IPS-11a (cell line): ENCODE results near the gene RPL4.

Experiments used
- H3K4me3 ChIP-seq: one replicate; pipeline ENCODE4 v1.5.1; 2013; ENCODE audit warnings: low read depth, low read length, control low read depth

Gene RPL4

DNA sequence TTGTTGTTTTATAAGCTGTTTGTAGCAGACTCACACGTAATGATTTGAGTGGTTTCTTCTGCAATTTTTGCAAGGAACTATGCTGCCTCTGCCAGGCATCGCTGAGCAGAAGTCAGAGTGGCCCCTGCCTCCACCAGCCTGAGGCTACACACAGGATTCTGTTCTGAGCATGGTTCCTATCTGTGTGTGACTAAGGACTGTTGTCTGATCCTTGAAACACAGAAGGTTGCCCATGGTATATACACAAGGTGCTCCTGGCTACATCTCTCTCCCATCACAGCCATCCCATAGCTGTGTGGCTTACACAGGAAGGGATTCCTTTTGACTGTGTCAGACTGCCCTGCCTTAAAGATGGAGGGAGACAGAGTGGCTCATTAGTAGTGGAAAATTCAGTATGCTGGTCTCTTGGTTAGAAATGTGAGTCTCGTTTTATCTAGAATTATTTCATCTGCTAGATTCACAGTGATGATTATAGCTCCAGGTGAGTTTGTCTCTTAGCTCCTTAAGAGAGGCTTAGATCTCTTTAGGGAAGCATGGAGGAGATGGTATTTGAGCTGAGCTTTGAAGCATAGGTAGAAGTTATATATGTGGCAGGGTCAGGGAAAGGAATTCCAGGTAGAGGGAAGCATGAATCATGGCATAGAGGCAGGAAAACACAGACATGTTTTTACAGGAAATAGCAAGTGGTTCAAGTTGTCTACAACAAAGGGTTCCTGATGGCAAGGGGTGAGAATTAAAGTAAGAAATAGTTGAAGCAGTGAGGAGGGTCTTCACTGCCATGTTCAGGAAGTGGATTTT, 44.6 kb downstream of the RPL4 start:
- no peak overlapping the region for H3K4me3 ChIP-seq

DNA sequence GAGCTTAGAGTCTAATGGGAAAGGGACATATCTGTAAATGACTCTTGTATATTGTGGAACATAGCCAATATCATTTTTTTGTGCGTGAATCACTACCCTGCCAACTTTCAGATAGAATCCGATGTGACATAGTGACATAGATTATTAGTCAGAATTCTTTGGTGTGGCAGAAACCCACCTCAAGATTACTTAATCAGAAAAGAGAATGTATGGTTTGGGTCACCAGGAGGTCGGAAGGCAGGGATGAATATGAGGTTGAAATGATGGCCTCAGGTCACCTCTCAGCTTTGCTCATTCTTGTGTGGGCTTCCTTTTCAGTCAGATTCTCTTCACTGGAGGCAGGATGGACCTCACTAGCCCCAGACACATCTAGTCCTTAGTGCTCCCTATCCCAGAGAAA, 48.4 kb downstream of the RPL4 start:
- no peak overlapping the region for H3K4me3 ChIP-seq

DNA sequence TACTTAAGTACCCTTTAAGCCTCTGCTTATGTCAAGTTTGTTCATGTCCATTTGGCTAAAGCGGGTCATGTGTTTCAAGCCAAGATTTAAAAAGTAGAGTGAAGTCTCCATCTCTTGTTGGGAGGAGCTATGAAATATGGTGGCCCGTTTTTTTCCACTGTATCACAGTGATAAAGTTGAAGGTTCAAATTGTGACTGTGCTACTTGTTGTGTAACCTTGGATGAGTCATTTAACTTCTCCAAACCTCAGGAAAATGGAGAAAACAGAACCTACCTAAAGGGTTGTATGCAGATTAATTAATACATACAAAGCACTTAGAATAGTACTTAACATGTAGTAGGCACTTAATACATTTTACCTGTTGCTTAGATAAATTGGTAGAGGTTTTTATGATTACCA, 50.5 kb downstream of the RPL4 start:
- H3K4me3 ChIP-seq = no peak overlapping the region

DNA sequence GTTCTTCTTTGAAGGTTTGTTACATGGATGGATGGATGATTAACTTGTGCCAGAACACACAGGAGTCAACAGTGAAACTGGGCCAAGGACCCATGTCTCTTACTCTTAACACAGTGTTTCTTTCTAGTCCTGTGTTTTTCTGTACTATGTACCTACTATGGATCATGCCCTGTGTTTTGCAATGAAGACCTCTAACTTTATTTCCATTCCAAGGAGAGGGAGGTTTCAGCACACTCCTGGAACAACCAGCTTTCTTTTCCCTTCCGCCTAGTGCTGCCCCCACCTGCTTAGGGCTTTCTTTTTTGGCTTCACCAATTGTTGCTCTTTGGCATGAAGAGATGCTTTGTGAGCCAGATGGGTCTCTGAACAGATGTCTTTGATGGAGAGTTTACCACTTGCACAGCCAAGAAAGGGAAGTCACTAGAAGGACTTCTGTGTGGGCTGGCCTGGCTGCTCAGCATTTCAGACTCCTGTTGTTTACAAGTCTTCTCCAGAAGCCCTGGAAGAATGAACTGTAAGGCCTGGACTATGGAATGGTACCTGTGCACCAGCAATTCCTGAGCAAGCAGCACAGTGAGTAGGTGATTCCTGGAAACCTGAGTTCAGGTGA, 51.6 kb downstream of the RPL4 start:
- H3K4me3 ChIP-seq = no peak overlapping the region

DNA sequence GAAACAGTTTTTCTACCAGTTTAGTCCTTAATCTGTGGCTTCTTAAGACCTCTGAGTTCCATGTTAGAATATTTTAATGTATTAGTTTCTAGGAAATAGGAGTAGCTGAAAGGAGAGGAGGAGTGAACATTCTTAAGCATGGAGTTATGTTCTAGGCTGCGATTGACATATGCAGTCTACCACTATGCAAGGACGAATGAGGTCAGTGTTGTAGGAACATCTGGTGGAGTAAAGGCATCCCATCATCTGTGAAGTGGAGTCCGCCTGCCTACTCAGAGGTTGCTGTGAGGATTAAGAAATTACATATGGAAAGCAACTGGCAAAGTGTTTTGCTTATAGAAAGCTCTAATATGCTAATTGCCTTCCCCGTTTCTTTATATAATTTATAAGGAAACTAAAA, 52.2 kb downstream of the RPL4 start:
- H3K4me3 ChIP-seq = no peak overlapping the region
